Left lung (tissue), 10 donors: ENCODE data around the gene PRPS1. TPM values are rescaled to one million over a fixed set of nuclear protein-coding genes. Genes with fewer than 3 reads are reported as not detected.
A peak's percentile ranks its signal among the peaks of the same experiment; 100 is the strongest.

Source experiments
- ATAC-seq: fragments of 200-7000 bp; cut with Tn5 transposase; one replicate; pipeline ENCODE4 v1.9.1; 2020; ENCODE audit warnings: moderate library complexity
- DNase-seq, 4 donors: peaks; one replicate each; pipeline ENCODE4 v3.0.0-alpha.2; 2013 to 2020
- H3K27ac ChIP-seq, 2 donors: fragments of 200-600 bp; sonication (generic) in 1 of 2; one replicate each; pipeline versions ENCODE4 v1.5.0 to v1.8.0; 2020 to 2021
- H3K27me3 ChIP-seq, 2 donors: fragments of 200-600 bp; sonication (generic) in 1 of 2; one replicate each; pipeline versions ENCODE4 v1.5.0 to v1.8.0; 2020 to 2021
- H3K36me3 ChIP-seq, 2 donors: fragments of 200-600 bp; sonication (generic) in 1 of 2; one replicate each; pipeline versions ENCODE4 v1.5.0 to v1.8.0; 2020 to 2021
- H3K4me1 ChIP-seq, 2 donors: fragments of 200-600 bp; one replicate each; pipeline ENCODE4 v1.8.0; 2021
- H3K4me3 ChIP-seq, 2 donors: fragments of 200-600 bp; sonication (generic) in 1 of 2; one replicate each; pipeline versions ENCODE4 v1.5.0 to v1.8.0; 2020 to 2021; ENCODE audit warnings: mild to moderate bottlenecking in 1 of 2
- H3K9me3 ChIP-seq, 2 donors: fragments of 200-600 bp; sonication (generic) in 1 of 2; one replicate each; pipeline versions ENCODE4 v1.5.0 to v1.8.0; 2020 to 2021
- intact Hi-C, 2 donors: fragments of 100-400 bp; cut with DNase I; formaldehyde crosslinking; loops; one replicate each; pipeline versions ENCODE4 v1.11.2 to v1.14.2; 2022
- polyA plus RNA-seq, 6 donors: library from polyadenylated mRNA; unstranded; fragments of 120-200 nt; gene quantifications; one replicate each; pipeline ENCODE4 v1.2.1, GENCODE V29; 2013; ENCODE audit not compliant: insufficient read length in 6 of 6
- total RNA-seq, 2 donors: library from RNA; stranded (reverse); fragmentation: NEBNext Ultra II Directional; extraction: Animal tissue kit (Norgen Biotek cat#: 25700); gene quantifications; one replicate each; pipeline ENCODE4 v1.2.1, GENCODE V29; 2021
- TF ChIP-seq, protein P1 (sequence below), 2 donors: fragments of 200-600 bp; sonication (generic) in 1 of 2; IDR thresholded peaks; one replicate each; pipeline versions ENCODE4 v1.5.0 to v1.8.0; 2021; ENCODE audit warnings: antibody characterized with exemption in 2 of 2
- donor health status: DM: no; HTN: yes; CAD: no.
- donor health status: DM: no; HTN: no; CAD: no.

PRPS1 gene
- total and polyA plus RNA-seq, 8 donors: 29.4 to 45.3 (median 42.2) TPM

DNA sequence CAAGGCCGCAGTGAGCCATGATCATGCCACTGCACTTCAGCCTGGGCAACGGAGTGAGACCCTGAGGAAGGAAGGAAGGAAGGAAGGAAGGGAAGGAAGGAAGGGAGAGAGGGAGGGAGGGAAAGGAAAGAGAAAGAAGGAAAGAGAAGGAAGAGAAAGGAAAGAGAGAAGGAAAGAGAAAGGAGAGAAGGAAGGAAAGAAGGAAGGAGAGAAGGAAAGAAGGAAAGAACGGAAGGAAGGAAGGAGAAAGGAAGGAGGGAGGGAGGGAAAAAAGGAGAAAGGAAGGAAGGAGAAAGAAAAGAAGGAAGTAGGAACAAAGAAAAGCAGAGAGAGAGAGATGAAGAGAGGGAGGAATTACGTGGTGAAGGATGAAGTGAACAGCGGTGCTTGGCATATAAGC is 30.4 kb downstream of the PRPS1 start:
- intact Hi-C loops: loop anchor here in 1 of 2 donors (5.0 kb wide), 1 partner anchor 119 kb away; the partner anchor contains the start of genes NCBP2L and TSC22D3
- no peaks in the 10 kb centered on the region for H3K27me3 ChIP-seq

DNA sequence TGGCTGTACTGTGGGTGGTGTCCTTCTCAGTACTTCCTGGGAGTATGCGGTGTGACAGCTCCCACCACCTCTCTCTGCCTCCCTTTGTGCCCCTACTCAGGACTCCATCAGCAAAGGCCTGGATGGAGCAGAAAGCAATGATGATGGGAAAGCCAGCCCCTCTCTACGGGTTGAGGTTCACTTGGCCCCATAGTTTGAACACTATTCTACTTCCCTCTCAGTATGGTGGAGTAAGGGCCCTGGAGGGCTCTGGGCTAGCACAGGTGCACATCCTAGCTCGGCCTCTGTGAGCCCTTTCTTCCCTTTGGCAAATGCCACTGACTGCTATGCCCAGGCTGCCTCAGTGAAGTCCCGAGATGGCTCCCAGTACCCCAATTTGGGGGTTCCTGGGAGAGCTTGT is 31.0 kb downstream of the PRPS1 start:
- Histone ChIP-seq H3K27ac (no peak overlapping the region), H3K27me3 (no peaks in the 10 kb centered on the region), H3K4me1 (peaks cover 0 to 12% of the 10 kb centered on the region in 2 donors), H3K4me3 (no peak overlapping the region), H3K9me3 (no peaks in the 10 kb centered on the region), H3K36me3 (no peaks in the 10 kb centered on the region)
- TF ChIP-seq, protein P1, sequence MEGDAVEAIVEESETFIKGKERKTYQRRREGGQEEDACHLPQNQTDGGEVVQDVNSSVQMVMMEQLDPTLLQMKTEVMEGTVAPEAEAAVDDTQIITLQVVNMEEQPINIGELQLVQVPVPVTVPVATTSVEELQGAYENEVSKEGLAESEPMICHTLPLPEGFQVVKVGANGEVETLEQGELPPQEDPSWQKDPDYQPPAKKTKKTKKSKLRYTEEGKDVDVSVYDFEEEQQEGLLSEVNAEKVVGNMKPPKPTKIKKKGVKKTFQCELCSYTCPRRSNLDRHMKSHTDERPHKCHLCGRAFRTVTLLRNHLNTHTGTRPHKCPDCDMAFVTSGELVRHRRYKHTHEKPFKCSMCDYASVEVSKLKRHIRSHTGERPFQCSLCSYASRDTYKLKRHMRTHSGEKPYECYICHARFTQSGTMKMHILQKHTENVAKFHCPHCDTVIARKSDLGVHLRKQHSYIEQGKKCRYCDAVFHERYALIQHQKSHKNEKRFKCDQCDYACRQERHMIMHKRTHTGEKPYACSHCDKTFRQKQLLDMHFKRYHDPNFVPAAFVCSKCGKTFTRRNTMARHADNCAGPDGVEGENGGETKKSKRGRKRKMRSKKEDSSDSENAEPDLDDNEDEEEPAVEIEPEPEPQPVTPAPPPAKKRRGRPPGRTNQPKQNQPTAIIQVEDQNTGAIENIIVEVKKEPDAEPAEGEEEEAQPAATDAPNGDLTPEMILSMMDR (IDR thresholded peaks at IDR 0.05): no peak
- ATAC-seq (no peak), DNase-seq (no peak)
- intact Hi-C loops: loop anchor here in 1 of 2 donors (5.0 kb wide), 1 partner anchor 118 kb away; the partner anchor contains the start of genes NCBP2L and TSC22D3

More for the DNA sequence above, 30.4 kb downstream of the PRPS1 start:
- Histone ChIP-seq H3K27ac (no peak overlapping the region), H3K36me3 (no peaks in the 10 kb centered on the region), H3K4me3 (no peak overlapping the region), H3K4me1 (peaks cover 0 to 12% of the 10 kb centered on the region in 2 donors), H3K9me3 (no peaks in the 10 kb centered on the region)
- DNase-seq (no peak), ATAC-seq (no peak)
- TF ChIP-seq, protein P1 (IDR thresholded peaks at IDR 0.05): no peak

- TF ChIP-seq, protein P1 (IDR thresholded peaks at IDR 0.05): peak; percentile 34 to 58
- H3K4me1 ChIP-seq: peaks cover 0 to 7% of the 10 kb centered on the region in 2 donors
- no peak overlapping the region for H3K27ac ChIP-seq
- H3K4me3 ChIP-seq: no peak overlapping the region
- H3K36me3 ChIP-seq: no peaks in the 10 kb centered on the region
- no peaks in the 10 kb centered on the region for H3K9me3 ChIP-seq
- peak; percentile 31 for ATAC-seq
- intact Hi-C loops: loop anchor here in 1 of 2 donors (5.0 kb wide), 1 partner anchor 118 kb away; the partner anchor contains the start of genes NCBP2L and TSC22D3
- peak in 1 of 4 donors; percentile 70 for DNase-seq
- H3K27me3 ChIP-seq: no peaks in the 10 kb centered on the region
These were observed 31.5 kb downstream of the PRPS1 start for GRCh38 chrX:107659768-107660167.

- DNase-seq (no peak), ATAC-seq (no peak)
- no peaks in the 10 kb centered on the region for H3K36me3 ChIP-seq
- H3K4me1 ChIP-seq: no peaks in the 10 kb centered on the region
- H3K4me3 ChIP-seq: no peak overlapping the region
- peaks cover 0 to 3% of the 10 kb centered on the region in 2 donors for H3K27me3 ChIP-seq
- no peak overlapping the region for H3K27ac ChIP-seq
- H3K9me3 ChIP-seq: no peaks in the 10 kb centered on the region
- intact Hi-C loops: no loop called here
- TF ChIP-seq, protein P1 (IDR thresholded peaks at IDR 0.05): no peak
These were observed 33.8 kb downstream of the PRPS1 start for GRCh38 chrX:107662145-107662544.

GRCh38 chrX:107662824-107663223 is 34.5 kb downstream of the PRPS1 start:
- DNase-seq (no peak), ATAC-seq (no peak)
- no peak overlapping the region for H3K4me3 ChIP-seq
- H3K36me3 ChIP-seq: no peaks in the 10 kb centered on the region
- intact Hi-C loops: no loop called here
- H3K9me3 ChIP-seq: no peaks in the 10 kb centered on the region
- TF ChIP-seq, protein P1 (IDR thresholded peaks at IDR 0.05): no peak
- H3K27ac ChIP-seq: no peak overlapping the region
- H3K27me3 ChIP-seq: peaks cover 0 to 3% of the 10 kb centered on the region in 2 donors
- no peaks in the 10 kb centered on the region for H3K4me1 ChIP-seq
